ENCODE results near the gene IFI35. TPM values are rescaled to one million over a fixed set of nuclear protein-coding genes. Genes with fewer than 3 reads are reported as not detected.

Gene IFI35
- total RNA-seq, 1 experiment from 2014 or later: 42.6 TPM

GRCh38 chr17:43016216-43016615, 9.6 kb downstream of the IFI35 start:
- H3K4me1 ChIP-seq (ENCODE audit: control insufficient read depth, insufficient read depth, low read length): peaks cover 18% of the 10 kb centered on the region
- no peaks in the 10 kb centered on the region for H3K36me3 ChIP-seq (ENCODE audit: control insufficient read depth, insufficient read depth, low read length)
- ChIA-PET POLR2A (no interaction called here), CTCF (no interaction called here)
- intact Hi-C loops (cut with micrococcal nuclease; ENCODE audit: unreplicated experiment) (no loop called here), in situ Hi-C loops (cut with HindIII; ENCODE audit: low pct_unique_long_range_greater_than_20kb, low sequenced_read_pairs) (no loop called here)
- H3K27ac ChIP-seq (ENCODE audit: low read length): no peak overlapping the region
- no peak overlapping the region for H3K4me3 ChIP-seq (ENCODE audit: low read depth in 2 of 2, low read length in 2 of 2)
- ATAC-seq (no peak), DNase-seq (ENCODE audit: low read depth, low spot score) (no peak)
- no peaks in the 10 kb centered on the region for H3K9me3 ChIP-seq (ENCODE audit: control insufficient read depth, insufficient read depth, low read depth, low read length)
- TF ChIP-seq CTCF (IDR thresholded peaks at IDR 0.05) (no peak), REST (IDR thresholded peaks at IDR 0.05; ENCODE audit: insufficient read depth in 1 of 2, low read depth in 2 of 2, low read length in 1 of 2) (no peak), SIN3A (IDR thresholded peaks at IDR 0.05; ENCODE audit: borderline replicate concordance, insufficient read depth, low read depth, low read length) (no peak), POLR2AphosphoS5 (IDR thresholded peaks at IDR 0.05; ENCODE audit: low read depth, low read length) (no peak; the same call in 1 of the 2 replicates), TCF7L2 (IDR thresholded peaks at IDR 0.05; ENCODE audit: low read depth, low read length) (no peak)
- no TSS peak for BruUV-seq (replicated peaks)
- H3K27me3 ChIP-seq (ENCODE audit: control insufficient read depth, insufficient read depth, low read length): no peaks in the 10 kb centered on the region

- ChIA-PET POLR2A (no interaction called here), CTCF (interaction anchor here (0.5 kb wide), 1 partner anchor 696 kb away, joined by 3 read pairs; no protein-coding TSS in a partner anchor)
- no peak for DNase-seq (ENCODE audit: low read depth, low spot score)
- BruUV-seq (replicated peaks): no TSS peak
- Histone ChIP-seq H3K4me1 (ENCODE audit: control insufficient read depth, insufficient read depth, low read length) (peaks cover 18% of the 10 kb centered on the region), H3K27me3 (ENCODE audit: control insufficient read depth, insufficient read depth, low read length) (no peaks in the 10 kb centered on the region), H3K9me3 (ENCODE audit: control insufficient read depth, insufficient read depth, low read depth, low read length) (no peaks in the 10 kb centered on the region), H3K36me3 (ENCODE audit: control insufficient read depth, insufficient read depth, low read length) (no peaks in the 10 kb centered on the region; the same call in 1 of the 2 replicates), H3K4me3 (ENCODE audit: low read depth in 2 of 2, low read length in 2 of 2) (no peak overlapping the region), H3K27ac (ENCODE audit: low read length) (no peak overlapping the region)
- ATAC-seq: no peak
- in situ Hi-C loops (cut with HindIII; ENCODE audit: low pct_unique_long_range_greater_than_20kb, low sequenced_read_pairs) (no loop called here), intact Hi-C loops (cut with micrococcal nuclease; ENCODE audit: unreplicated experiment) (no loop called here)
- TF ChIP-seq POLR2AphosphoS5 (IDR thresholded peaks at IDR 0.05; ENCODE audit: low read depth, low read length) (no peak), REST (IDR thresholded peaks at IDR 0.05; ENCODE audit: insufficient read depth in 1 of 2, low read depth in 2 of 2, low read length in 1 of 2) (no peak), TCF7L2 (IDR thresholded peaks at IDR 0.05; ENCODE audit: low read depth, low read length) (no peak), SIN3A (IDR thresholded peaks at IDR 0.05; ENCODE audit: borderline replicate concordance, insufficient read depth, low read depth, low read length) (no peak), CTCF (IDR thresholded peaks at IDR 0.05) (no peak)
Measured at GRCh38 chr17:43018008-43018853, 11.6 kb downstream of the IFI35 start.

All from Panc1 (cell line).